Measurements from ENCODE around the gene DUSP28.

- TF ChIP-seq CTCF (IDR thresholded peaks at IDR 0.05; ENCODE audit: low read depth, low read length, missing input control) (no peak), YY1 (IDR thresholded peaks at IDR 0.05) (no peak), GABPA (IDR thresholded peaks at IDR 0.05 in 1 of 2, conservative IDR thresholded peaks at IDR 0.05 in 1 of 2) (no peak), MAX (IDR thresholded peaks at IDR 0.05) (no peak), TAF1 (conservative IDR thresholded peaks at IDR 0.05) (no peak), JUND (IDR thresholded peaks at IDR 0.05) (no peak), FOXA1 (IDR thresholded peaks at IDR 0.05) (no peak), HNF4G (IDR thresholded peaks at IDR 0.05) (no peak)
These were observed 41.6 kb downstream of the DUSP28 start for GRCh38 chr2:240601831-240602160.
